Brain microvascular endothelial cell (primary cell): ENCODE data around the gene SLC30A3.

Source experiments
- DNase-seq: peaks from one replicate; pipeline ENCODE4 v3.0.0-alpha.2; 2020
- H3K27ac ChIP-seq: fragments of 250-450 bp; sonication (Bioruptor Pico); 2 replicates; pipeline ENCODE4 v1.5.1; 2020; ENCODE audit warnings: mild to moderate bottlenecking, moderate library complexity
- H3K27me3 ChIP-seq: fragments of 250-450 bp; sonication (Bioruptor Pico); replicated peaks from 2 replicates; pipeline ENCODE4 v1.5.1; 2020; ENCODE audit warnings: mild to moderate bottlenecking
- H3K36me3 ChIP-seq: fragments of 250-450 bp; sonication (Bioruptor Pico); replicated peaks from 2 replicates; pipeline ENCODE4 v1.5.1; 2020; ENCODE audit warnings: mild to moderate bottlenecking
- H3K4me3 ChIP-seq: 2 replicates; pipeline ENCODE4 v1.5.1; 2011; ENCODE audit warnings: low read depth, mild to moderate bottlenecking, control low read depth, low read length, moderate library complexity
- in situ Hi-C: cut with HindIII; loops from 2 replicates; pipeline ENCODE4 v1.10.0; 2017; ENCODE audit warnings: low sequenced_read_pairs, low pct_ligation_motif_present
- TF ChIP-seq, protein P1 (sequence below): IDR thresholded peaks from 2 replicates; pipeline ENCODE4 v1.5.1; 2011; ENCODE audit warnings: low read depth, mild to moderate bottlenecking, moderate library complexity, low read length, control low read depth, inconsistent platforms; ENCODE audit errors: missing control alignments

The SLC30A3 gene

GRCh38 chr2:27265536-27265870 is 2.7 kb upstream of the SLC30A3 start:
- H3K27me3 ChIP-seq = peaks cover 68% of the 10 kb centered on the region
- TF ChIP-seq, protein P1, sequence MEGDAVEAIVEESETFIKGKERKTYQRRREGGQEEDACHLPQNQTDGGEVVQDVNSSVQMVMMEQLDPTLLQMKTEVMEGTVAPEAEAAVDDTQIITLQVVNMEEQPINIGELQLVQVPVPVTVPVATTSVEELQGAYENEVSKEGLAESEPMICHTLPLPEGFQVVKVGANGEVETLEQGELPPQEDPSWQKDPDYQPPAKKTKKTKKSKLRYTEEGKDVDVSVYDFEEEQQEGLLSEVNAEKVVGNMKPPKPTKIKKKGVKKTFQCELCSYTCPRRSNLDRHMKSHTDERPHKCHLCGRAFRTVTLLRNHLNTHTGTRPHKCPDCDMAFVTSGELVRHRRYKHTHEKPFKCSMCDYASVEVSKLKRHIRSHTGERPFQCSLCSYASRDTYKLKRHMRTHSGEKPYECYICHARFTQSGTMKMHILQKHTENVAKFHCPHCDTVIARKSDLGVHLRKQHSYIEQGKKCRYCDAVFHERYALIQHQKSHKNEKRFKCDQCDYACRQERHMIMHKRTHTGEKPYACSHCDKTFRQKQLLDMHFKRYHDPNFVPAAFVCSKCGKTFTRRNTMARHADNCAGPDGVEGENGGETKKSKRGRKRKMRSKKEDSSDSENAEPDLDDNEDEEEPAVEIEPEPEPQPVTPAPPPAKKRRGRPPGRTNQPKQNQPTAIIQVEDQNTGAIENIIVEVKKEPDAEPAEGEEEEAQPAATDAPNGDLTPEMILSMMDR = no peak
- in situ Hi-C loops = no loop called here

DNA sequence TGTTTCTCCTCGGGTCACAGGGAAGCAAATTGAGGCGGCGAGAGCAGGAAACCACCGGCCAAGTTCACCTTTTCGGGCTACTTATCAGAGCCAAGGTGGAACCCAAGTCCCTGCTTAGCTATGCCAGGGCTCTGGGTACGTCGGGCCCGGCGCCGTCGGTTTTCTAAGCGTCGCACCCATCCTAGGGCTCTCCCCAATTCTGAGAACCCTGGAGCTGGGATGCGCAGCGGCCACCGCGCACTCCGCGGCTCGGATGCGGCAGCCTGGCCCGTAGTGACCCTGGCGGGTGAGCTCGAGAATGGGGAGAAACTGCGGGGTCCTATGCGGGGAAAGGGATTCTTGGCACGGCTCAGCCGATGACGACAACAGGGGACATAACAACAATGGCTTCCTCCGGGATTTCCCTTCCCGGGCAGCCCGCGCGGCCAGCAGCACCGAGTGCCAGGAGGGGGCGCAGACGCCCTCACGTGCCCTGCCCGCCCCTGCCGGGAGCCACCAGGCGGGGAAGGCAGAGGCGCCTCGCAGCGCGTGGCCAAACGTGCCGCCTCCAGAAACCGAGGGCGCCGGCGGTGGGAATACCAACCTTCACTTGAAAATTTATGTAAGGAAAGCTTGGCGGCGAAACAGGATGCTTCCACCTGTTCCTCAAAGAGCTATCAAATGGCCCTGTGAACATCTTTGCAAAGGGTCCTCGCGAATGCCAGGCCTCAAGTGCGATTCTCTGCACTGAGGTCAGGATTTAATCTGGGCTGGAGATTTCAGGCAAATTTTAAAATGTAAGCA is 2.1 kb upstream of the SLC30A3 start:
- DNase-seq = peak; percentile 8
- TF ChIP-seq, protein P1 = peak; percentile 53
- H3K27ac ChIP-seq = no peak overlapping the region
- peaks cover 72% of the 10 kb centered on the region for H3K27me3 ChIP-seq
- in situ Hi-C loops = no loop called here
- no peaks in the 10 kb centered on the region for H3K36me3 ChIP-seq
- H3K4me3 ChIP-seq = peak overlapping the region; percentile 22

More at GRCh38 chr2:27265536-27265870, 2.7 kb upstream of the SLC30A3 start:
- Histone ChIP-seq H3K4me3 (no peak overlapping the region), H3K36me3 (no peaks in the 10 kb centered on the region), H3K27ac (no peak overlapping the region)
- no peak for DNase-seq

DNA sequence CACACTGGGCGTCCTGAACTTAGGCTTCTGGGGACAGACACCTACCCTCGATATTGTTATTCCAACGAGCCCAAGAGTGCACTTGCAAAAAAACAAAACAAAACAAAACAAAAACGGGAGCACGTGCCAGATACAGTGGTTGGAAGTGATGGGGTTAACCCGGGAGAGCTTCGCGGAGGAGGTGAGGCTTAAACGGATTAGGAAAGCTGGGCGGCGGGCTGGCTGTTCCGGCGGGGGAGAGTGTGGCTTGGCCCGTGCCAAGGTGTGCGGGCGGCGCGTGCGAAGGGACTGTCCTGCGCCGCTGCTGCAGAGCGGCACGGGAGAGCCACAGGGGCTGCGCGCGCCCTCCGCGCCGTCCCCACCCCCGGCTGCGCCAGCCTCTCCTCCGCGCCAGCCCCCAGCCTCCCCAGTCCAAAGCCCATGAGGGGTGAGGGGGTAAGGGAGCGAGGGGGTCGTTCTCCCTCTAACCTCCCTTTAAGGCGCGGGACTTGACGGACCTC is 1.5 kb upstream of the SLC30A3 start:
- DNase-seq = no peak
- no peak overlapping the region for H3K27ac ChIP-seq
- peaks cover 70% of the 10 kb centered on the region for H3K27me3 ChIP-seq
- no peak overlapping the region for H3K4me3 ChIP-seq
- in situ Hi-C loops = no loop called here
- no peaks in the 10 kb centered on the region for H3K36me3 ChIP-seq
- TF ChIP-seq, protein P1 = no peak

GRCh38 chr2:27263287-27264252 is 723 bp upstream of the SLC30A3 start:
- Histone ChIP-seq H3K4me3 (peak overlapping the region; percentile 15), H3K27me3 (peaks cover 66% of the 10 kb centered on the region), H3K27ac (no peak overlapping the region), H3K36me3 (no peaks in the 10 kb centered on the region)
- DNase-seq = no peak
- in situ Hi-C loops = no loop called here
- TF ChIP-seq, protein P1 = no peak

- no peak for DNase-seq
- Histone ChIP-seq H3K27ac (no peak overlapping the region), H3K27me3 (peaks cover 59% of the 10 kb centered on the region), H3K4me3 (no peak overlapping the region), H3K36me3 (no peaks in the 10 kb centered on the region)
- in situ Hi-C loops = no loop called here
- TF ChIP-seq, protein P1 = no peak
Measured at GRCh38 chr2:27261926-27262298, 935 bp downstream of the SLC30A3 start.
